Uterus (tissue), 2 donors: ENCODE data around the gene CCL23.

ENCODE experiments used
- CTCF ChIP-seq, 4 experiments: fragments of 200-600 bp in 2 of 4; fragments of 450-650 bp in 2 of 4; sonication (generic) in 2 of 4; IDR thresholded peaks; one replicate each; pipeline ENCODE4 v1.5.1; 2016 to 2019; ENCODE audit warnings: antibody characterized with exemption in 4 of 4, mild to moderate bottlenecking in 2 of 4, moderate library complexity in 1 of 4
- POLR2A ChIP-seq, 2 donors: fragments of 450-650 bp; IDR thresholded peaks; one replicate each; pipeline ENCODE4 v1.6.1; 2016; ENCODE audit warnings: antibody characterized with exemption in 2 of 2, mild to moderate bottlenecking in 1 of 2, moderate library complexity in 1 of 2

GRCh38 chr17:36048066-36048465, 30.3 kb upstream of the CCL23 start:
- TF ChIP-seq CTCF (IDR thresholded peaks at IDR 0.05) = no peak
- no peak for TF ChIP-seq POLR2A (IDR thresholded peaks at IDR 0.05)
